HepG2 (cell line): Measurements from ENCODE around the gene CD7. TPM values are rescaled to one million over a fixed set of nuclear protein-coding genes. Genes with fewer than 3 reads are reported as not detected.
A peak's percentile ranks its signal among the peaks of the same experiment; 100 is the strongest.

Source experiments
- BRD4 ChIP-seq: sonication (generic); formaldehyde crosslinking; IDR thresholded peaks from 2 replicates; pipeline ENCODE4 v1.4.0; 2020; ENCODE audit warnings: missing genetic modification reagents
- CENPX ChIP-seq: sonication (generic); formaldehyde crosslinking; IDR thresholded peaks from 2 replicates; pipeline ENCODE4 v1.9.0; 2021; ENCODE audit warnings: mild to moderate bottlenecking, missing genetic modification reagents, moderate library complexity
- CHD2 ChIP-seq: IDR thresholded peaks from 2 replicates; pipeline ENCODE4 v1.6.1; 2011; ENCODE audit warnings: low read depth, low read length, improper control_type of control experiment
- FOXO4 ChIP-seq: sonication (generic); formaldehyde crosslinking; conservative IDR thresholded peaks from 2 replicates; pipeline ENCODE4 v1.8.1; 2023; ENCODE audit warnings: missing genetic modification reagents
- GATAD1 ChIP-seq: IDR thresholded peaks from 2 replicates; pipeline ENCODE4 v1.6.1; 2016; ENCODE audit warnings: missing genetic modification reagents, missing compliant biosample characterization
- THAP11 ChIP-seq: IDR thresholded peaks from 2 replicates; pipeline ENCODE4 v1.6.1; 2016; ENCODE audit warnings: missing biosample characterization, missing genetic modification reagents
- THRA ChIP-seq: sonication (generic); formaldehyde crosslinking; IDR thresholded peaks from 2 replicates; pipeline ENCODE4 v1.4.0; 2020; ENCODE audit warnings: missing genetic modification reagents, borderline replicate concordance
- ZBTB21 ChIP-seq: sonication (generic); formaldehyde crosslinking; IDR thresholded peaks from 2 replicates; pipeline ENCODE4 v1.4.0; 2020; ENCODE audit warnings: missing genetic modification reagents
- ZC3H13 ChIP-seq: sonication (generic); formaldehyde crosslinking; IDR thresholded peaks from 2 replicates; pipeline ENCODE4 v1.8.1; 2023; ENCODE audit warnings: mild to moderate bottlenecking, missing genetic modification reagents, moderate library complexity
- ZNF224 ChIP-seq: sonication (generic); formaldehyde crosslinking; IDR thresholded peaks from 2 replicates; pipeline ENCODE4 v1.5.0; 2020; ENCODE audit warnings: mild to moderate bottlenecking, missing genetic modification reagents
- ZNF367 ChIP-seq: sonication (generic); formaldehyde crosslinking; IDR thresholded peaks from 2 replicates; pipeline ENCODE4 v1.4.0; 2020; ENCODE audit warnings: missing genetic modification reagents, borderline replicate concordance
- ZSCAN21 ChIP-seq: sonication (generic); formaldehyde crosslinking; IDR thresholded peaks from 2 replicates; pipeline ENCODE4 v1.8.0; 2022; ENCODE audit warnings: mild to moderate bottlenecking, missing genetic modification reagents, moderate library complexity, borderline replicate concordance
- ZSCAN9 ChIP-seq: IDR thresholded peaks from 2 replicates; pipeline ENCODE4 v1.6.1; 2016; ENCODE audit warnings: borderline replicate concordance
- polyA plus RNA-seq, 8 experiments: library from polyadenylated mRNA; depleted of rRNA in 3 of 8; stranded (reverse) in 7 of 8; unstranded in 1 of 8; fragments of >200 nt; fragmentation: Illumina TruSeq in 4 of 8; extraction: Trizol in 4 of 8; gene quantifications; 2 replicates each; pipeline versions ENCODE4 v1.2.1 to v1.2.3, GENCODE V29; 2011 to 2016; ENCODE audit warnings: low read depth in 4 of 8, missing spikeins in 1 of 8, mixed read lengths in 1 of 8; ENCODE audit not compliant: insufficient read depth in 1 of 8
- total RNA-seq, 5 experiments: library from RNA; depleted of rRNA; stranded (reverse); fragments of >200 nt; fragmentation: Illumina TruSeq; extraction: Trizol; gene quantifications; 2 replicates each; pipeline ENCODE4 v1.2.3, GENCODE V29; 2016; ENCODE audit warnings: low read depth in 1 of 5
- TF ChIP-seq, protein P1 (sequence below): sonication (generic); formaldehyde crosslinking; IDR thresholded peaks from 2 replicates; pipeline ENCODE4 v1.9.0; 2021; ENCODE audit warnings: missing genetic modification reagents, borderline replicate concordance
- TF ChIP-seq, protein P2 (sequence below): sonication (generic); formaldehyde crosslinking; IDR thresholded peaks from 2 replicates; pipeline ENCODE4 v1.8.0; 2022; ENCODE audit warnings: missing genetic modification reagents, low read depth, mild to moderate bottlenecking, borderline replicate concordance
- TF ChIP-seq, protein P3 (sequence below): sonication (generic); formaldehyde crosslinking; IDR thresholded peaks from 2 replicates; pipeline ENCODE4 v1.5.1; 2020; ENCODE audit warnings: mild to moderate bottlenecking, missing genetic modification reagents, moderate library complexity
- TF ChIP-seq, protein P4 (sequence below), 2 experiments: sonication (generic) in 1 of 2; formaldehyde crosslinking in 1 of 2; IDR thresholded peaks; 2 replicates each; pipeline versions ENCODE4 v1.4.0 to v1.6.1; 2018 to 2020; ENCODE audit warnings: missing genetic modification reagents in 2 of 2, borderline replicate concordance in 1 of 2, low read depth in 1 of 2, mild to moderate bottlenecking in 1 of 2, missing biosample characterization in 1 of 2
- TF ChIP-seq, protein P5 (sequence below): sonication (generic); formaldehyde crosslinking; IDR thresholded peaks from 2 replicates; pipeline ENCODE4 v1.5.1; 2020; ENCODE audit warnings: missing genetic modification reagents, mild to moderate bottlenecking, borderline replicate concordance

Gene CD7
- total and polyA plus RNA-seq, 2 of the 13 experiments (the other 11 are each of a cell fraction or from before 2014, with no cell fraction given) = 67.6 to 76.4 TPM

GRCh38 chr17:82330322-82331239, 13.2 kb upstream of the CD7 start (continued):
- TF ChIP-seq BRD4 (CRISPR knock-in tag) = no peak
- TF ChIP-seq, protein P1, sequence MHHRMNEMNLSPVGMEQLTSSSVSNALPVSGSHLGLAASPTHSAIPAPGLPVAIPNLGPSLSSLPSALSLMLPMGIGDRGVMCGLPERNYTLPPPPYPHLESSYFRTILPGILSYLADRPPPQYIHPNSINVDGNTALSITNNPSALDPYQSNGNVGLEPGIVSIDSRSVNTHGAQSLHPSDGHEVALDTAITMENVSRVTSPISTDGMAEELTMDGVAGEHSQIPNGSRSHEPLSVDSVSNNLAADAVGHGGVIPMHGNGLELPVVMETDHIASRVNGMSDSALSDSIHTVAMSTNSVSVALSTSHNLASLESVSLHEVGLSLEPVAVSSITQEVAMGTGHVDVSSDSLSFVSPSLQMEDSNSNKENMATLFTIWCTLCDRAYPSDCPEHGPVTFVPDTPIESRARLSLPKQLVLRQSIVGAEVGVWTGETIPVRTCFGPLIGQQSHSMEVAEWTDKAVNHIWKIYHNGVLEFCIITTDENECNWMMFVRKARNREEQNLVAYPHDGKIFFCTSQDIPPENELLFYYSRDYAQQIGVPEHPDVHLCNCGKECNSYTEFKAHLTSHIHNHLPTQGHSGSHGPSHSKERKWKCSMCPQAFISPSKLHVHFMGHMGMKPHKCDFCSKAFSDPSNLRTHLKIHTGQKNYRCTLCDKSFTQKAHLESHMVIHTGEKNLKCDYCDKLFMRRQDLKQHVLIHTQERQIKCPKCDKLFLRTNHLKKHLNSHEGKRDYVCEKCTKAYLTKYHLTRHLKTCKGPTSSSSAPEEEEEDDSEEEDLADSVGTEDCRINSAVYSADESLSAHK = no peak
- no peak for TF ChIP-seq ZNF367 (CRISPR knock-in tag)
- TF ChIP-seq CENPX (CRISPR knock-in tag) = no peak
- TF ChIP-seq ZSCAN21 = no peak; the same call in 1 of the 2 replicates
- TF ChIP-seq, protein P2, sequence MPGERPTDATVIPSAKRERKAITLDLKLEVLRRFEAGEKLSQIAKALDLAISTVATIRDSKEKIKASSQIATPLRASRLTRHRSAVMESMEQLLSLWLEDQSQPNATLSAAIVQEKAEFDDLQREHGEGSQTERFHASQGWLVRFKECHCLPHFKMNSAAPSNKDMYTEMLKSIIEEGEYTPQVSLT (CRISPR knock-in tag) = no peak
- TF ChIP-seq, protein P3, sequence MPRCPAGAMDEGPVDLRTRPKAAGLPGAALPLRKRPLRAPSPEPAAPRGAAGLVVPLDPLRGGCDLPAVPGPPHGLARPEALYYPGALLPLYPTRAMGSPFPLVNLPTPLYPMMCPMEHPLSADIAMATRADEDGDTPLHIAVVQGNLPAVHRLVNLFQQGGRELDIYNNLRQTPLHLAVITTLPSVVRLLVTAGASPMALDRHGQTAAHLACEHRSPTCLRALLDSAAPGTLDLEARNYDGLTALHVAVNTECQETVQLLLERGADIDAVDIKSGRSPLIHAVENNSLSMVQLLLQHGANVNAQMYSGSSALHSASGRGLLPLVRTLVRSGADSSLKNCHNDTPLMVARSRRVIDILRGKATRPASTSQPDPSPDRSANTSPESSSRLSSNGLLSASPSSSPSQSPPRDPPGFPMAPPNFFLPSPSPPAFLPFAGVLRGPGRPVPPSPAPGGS (CRISPR knock-in tag) = no peak; the same call in 1 of the 2 replicates
- peak; percentile 94 for TF ChIP-seq THRA
- no peak for TF ChIP-seq FOXO4 (CRISPR knock-in tag)
- TF ChIP-seq ZNF224 (CRISPR knock-in tag) = no peak
- peak; percentile 47; the same call in 1 of the 2 replicates for TF ChIP-seq ZC3H13 (CRISPR knock-in tag)
- TF ChIP-seq THAP11 (CRISPR knock-in tag) = peak; percentile 50
- TF ChIP-seq ZBTB21 = no peak
- no peak for TF ChIP-seq CHD2
- TF ChIP-seq, protein P4, sequence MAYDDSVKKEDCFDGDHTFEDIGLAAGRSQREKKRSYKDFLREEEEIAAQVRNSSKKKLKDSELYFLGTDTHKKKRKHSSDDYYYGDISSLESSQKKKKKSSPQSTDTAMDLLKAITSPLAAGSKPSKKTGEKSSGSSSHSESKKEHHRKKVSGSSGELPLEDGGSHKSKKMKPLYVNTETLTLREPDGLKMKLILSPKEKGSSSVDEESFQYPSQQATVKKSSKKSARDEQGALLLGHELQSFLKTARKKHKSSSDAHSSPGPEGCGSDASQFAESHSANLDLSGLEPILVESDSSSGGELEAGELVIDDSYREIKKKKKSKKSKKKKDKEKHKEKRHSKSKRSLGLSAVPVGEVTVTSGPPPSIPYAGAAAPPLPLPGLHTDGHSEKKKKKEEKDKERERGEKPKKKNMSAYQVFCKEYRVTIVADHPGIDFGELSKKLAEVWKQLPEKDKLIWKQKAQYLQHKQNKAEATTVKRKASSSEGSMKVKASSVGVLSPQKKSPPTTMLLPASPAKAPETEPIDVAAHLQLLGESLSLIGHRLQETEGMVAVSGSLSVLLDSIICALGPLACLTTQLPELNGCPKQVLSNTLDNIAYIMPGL (CRISPR knock-in tag; IDR thresholded peaks at IDR 0.05; ENCODE audit: borderline replicate concordance in 1 of 2, low read depth in 1 of 2) = peak in 1 of 2 experiments; percentile 39; a peak in 2 of 4 replicates
- 0 out of 2 replicates have a peak, but pooled peaks have one; percentile 69 for TF ChIP-seq ZSCAN9 (CRISPR knock-in tag)
- peak; percentile 61 for TF ChIP-seq GATAD1
- TF ChIP-seq, protein P5, sequence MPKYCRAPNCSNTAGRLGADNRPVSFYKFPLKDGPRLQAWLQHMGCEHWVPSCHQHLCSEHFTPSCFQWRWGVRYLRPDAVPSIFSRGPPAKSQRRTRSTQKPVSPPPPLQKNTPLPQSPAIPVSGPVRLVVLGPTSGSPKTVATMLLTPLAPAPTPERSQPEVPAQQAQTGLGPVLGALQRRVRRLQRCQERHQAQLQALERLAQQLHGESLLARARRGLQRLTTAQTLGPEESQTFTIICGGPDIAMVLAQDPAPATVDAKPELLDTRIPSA = no peak
